ENCODE results near the gene CBX1. TPM values are rescaled to one million over a fixed set of nuclear protein-coding genes. Genes with fewer than 3 reads are reported as not detected.

Gene CBX1
- total RNA-seq, 2 donors from 2014 or later: 18.3 to 22.1 TPM

DNA sequence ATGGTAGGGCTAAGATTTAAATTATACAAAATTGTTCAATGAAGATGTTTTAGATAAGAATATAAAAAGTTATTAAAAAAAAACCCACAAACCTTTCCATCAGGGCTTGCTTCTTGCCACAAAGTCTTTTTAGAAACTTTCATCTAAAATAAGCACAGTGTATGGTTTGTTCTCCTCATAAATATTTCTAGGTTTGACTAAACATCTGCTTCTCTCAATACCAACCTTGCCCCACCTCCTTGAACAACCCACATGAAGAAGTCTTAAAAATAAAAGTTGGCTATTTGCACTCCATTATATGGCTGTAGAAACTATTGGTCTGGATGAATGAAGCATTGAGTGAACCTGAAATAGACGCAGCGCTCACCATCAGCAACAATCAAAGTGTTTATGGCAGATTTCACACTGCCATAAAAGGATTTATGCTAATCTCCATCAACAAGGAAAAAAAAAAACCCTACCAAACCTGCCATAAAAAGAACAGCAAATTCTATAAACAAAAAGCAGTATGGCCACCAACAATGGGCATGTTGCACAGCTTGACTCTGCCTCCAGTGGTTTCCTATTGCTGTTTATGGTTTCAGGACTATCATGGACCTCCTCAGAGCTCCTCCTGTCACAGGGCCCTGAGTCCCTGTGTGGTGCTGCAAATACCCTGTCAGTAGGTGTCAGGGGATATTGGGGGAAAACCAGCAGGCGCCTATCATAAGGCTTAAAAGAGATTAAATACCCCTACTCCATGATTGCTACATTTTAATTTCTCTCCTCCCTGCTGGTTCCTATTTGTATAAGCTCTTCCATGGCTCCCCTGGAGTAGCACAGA, 43.9 kb upstream of the CBX1 start:
- TF ChIP-seq, protein P1, sequence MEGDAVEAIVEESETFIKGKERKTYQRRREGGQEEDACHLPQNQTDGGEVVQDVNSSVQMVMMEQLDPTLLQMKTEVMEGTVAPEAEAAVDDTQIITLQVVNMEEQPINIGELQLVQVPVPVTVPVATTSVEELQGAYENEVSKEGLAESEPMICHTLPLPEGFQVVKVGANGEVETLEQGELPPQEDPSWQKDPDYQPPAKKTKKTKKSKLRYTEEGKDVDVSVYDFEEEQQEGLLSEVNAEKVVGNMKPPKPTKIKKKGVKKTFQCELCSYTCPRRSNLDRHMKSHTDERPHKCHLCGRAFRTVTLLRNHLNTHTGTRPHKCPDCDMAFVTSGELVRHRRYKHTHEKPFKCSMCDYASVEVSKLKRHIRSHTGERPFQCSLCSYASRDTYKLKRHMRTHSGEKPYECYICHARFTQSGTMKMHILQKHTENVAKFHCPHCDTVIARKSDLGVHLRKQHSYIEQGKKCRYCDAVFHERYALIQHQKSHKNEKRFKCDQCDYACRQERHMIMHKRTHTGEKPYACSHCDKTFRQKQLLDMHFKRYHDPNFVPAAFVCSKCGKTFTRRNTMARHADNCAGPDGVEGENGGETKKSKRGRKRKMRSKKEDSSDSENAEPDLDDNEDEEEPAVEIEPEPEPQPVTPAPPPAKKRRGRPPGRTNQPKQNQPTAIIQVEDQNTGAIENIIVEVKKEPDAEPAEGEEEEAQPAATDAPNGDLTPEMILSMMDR (IDR thresholded peaks at IDR 0.05): no peak

DNA sequence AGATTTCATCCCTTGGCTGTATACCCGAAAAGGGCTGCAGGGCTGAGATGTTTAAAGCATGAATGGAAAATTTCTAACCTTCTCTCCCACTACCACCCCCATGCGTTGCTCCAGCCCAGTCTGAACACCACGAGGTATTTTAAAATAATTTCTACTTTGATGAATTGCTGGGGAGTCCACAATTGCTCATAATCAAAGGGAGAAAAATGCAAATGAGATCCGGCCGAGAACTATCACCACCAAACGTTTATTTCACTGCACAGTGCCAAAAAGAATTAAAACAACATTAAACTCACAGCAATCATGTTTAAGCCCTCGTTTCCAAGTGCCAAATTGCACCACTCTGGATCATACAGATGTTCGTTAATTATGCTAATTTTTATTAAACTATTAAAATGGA, 43.0 kb upstream of the CBX1 start:
- Histone ChIP-seq H3K36me3 (no peaks in the 10 kb centered on the region), H3K27ac (no peak overlapping the region), H3K4me3 (no peak overlapping the region), H3K9me3 (no peaks in the 10 kb centered on the region), H3K4me1 (no peaks in the 10 kb centered on the region), H3K27me3 (no peaks in the 10 kb centered on the region)
- TF ChIP-seq, protein P1 (IDR thresholded peaks at IDR 0.05): no peak
- no peak for DNase-seq (ENCODE audit: low spot score)

More for the DNA sequence above, 43.9 kb upstream of the CBX1 start:
- Histone ChIP-seq H3K4me1 (no peaks in the 10 kb centered on the region), H3K27ac (no peak overlapping the region), H3K9me3 (no peaks in the 10 kb centered on the region), H3K36me3 (no peaks in the 10 kb centered on the region), H3K4me3 (no peak overlapping the region), H3K27me3 (no peaks in the 10 kb centered on the region)
- DNase-seq (ENCODE audit: low spot score): no peak

DNA sequence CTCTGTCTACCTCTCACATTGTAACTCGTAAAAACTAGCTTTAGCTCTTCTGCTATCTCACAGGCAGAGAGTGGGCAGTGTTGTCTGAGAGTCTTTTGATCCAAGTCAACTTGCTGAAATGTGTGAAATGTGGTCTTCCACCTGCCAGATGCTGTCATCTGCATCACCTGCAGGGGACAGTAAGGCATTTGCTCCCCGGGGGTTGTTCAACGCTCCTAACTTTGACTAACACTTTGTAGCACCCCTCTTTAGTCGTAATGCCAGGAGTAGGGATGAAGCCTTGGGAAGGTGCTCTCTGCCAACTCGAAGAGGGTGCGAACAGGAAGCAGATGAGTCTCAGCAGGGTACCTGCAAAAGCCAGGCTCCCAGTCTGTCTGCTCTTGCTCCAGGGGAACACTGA, 42.4 kb upstream of the CBX1 start:
- no peaks in the 10 kb centered on the region for H3K27me3 ChIP-seq
- DNase-seq (ENCODE audit: low spot score): no peak

DNA sequence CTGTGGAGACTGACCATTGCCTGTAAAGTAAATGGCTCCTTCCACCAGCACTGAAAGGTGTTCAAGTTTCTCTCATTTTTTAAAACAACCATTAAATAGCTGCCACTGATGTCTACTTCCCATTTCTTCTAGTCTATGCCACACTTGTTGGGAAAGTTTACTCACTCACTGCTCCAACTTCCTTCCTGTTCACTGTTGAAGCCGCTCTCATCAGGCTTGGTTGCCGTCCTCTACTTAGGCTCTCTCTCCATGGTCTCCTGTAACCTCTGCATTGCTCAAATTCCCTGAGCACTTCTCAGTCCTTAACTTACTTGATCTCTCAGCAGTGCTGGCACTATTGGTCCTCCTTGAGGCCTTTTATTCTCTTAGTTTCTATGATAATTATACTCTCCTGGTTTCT, 38.7 kb upstream of the CBX1 start:
- no peaks in the 10 kb centered on the region for H3K9me3 ChIP-seq
- H3K4me3 ChIP-seq: no peak overlapping the region
- TF ChIP-seq, protein P1 (IDR thresholded peaks at IDR 0.05): no peak
- H3K36me3 ChIP-seq: no peaks in the 10 kb centered on the region
- H3K27ac ChIP-seq: no peak overlapping the region
- DNase-seq (ENCODE audit: low spot score): no peak
- no peaks in the 10 kb centered on the region for H3K4me1 ChIP-seq
- no peaks in the 10 kb centered on the region for H3K27me3 ChIP-seq

More for the DNA sequence above, 42.4 kb upstream of the CBX1 start:
- Histone ChIP-seq H3K4me3 (no peak overlapping the region), H3K4me1 (no peaks in the 10 kb centered on the region), H3K27ac (no peak overlapping the region), H3K36me3 (no peaks in the 10 kb centered on the region), H3K9me3 (no peaks in the 10 kb centered on the region)
- TF ChIP-seq, protein P1 (IDR thresholded peaks at IDR 0.05): no peak

DNA sequence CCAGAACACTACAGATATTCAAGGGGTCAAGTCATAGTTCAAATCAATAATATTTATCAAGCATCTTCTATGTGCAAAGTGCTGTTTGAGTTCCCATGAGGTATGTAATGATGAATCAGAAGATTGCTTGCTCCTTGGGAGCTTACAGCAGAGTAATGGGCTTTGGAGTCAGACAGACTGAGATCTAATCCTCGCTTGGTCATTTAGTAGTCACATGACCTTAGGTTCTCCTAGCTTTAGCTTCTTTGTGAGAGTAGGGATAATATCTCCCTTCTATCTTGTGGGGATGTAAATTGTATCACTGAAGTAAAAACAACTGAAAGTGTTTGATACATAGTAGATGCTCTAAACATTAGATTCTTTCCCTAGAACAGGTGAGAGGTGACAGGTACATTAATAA, 36.4 kb upstream of the CBX1 start:
- no peak for DNase-seq (ENCODE audit: low spot score)
- Histone ChIP-seq H3K4me1 (no peaks in the 10 kb centered on the region), H3K27ac (no peak overlapping the region), H3K9me3 (no peaks in the 10 kb centered on the region), H3K4me3 (no peak overlapping the region), H3K27me3 (no peaks in the 10 kb centered on the region), H3K36me3 (no peaks in the 10 kb centered on the region)
- TF ChIP-seq, protein P1 (IDR thresholded peaks at IDR 0.05): no peak

All from right atrium auricular region (tissue), 2 donors.